GM19025 (cell line): Measurements from ENCODE around the gene SLC9A9.

Experiments used
- ATAC-seq: cut with Tn5 transposase; IDR thresholded peaks from one replicate; pipeline ENCODE4 v1.9.1; 2021; ENCODE audit warnings: mild to moderate bottlenecking, low read depth, moderate library complexity; ENCODE audit not compliant: unreplicated experiment

SLC9A9 gene

DNA sequence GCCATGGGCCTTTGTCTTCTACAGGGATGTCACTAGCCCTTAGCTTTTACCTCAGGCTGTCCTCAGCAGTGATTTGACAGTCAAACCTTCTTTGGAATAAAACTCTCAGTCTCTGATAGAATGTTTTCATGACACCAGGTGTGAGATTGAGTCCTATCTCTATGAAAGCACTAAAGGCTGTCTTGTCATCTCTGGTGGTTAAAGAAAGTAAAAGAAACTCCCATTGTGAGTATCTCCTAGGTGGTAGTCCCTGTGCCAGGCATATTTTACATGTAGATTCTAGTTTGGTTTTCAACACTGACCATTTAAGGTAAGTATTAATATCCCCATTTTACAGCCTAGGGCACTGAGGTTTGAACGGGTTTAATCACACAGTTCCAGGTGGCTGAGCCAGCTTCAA, 368.5 kb downstream of the SLC9A9 start:
- ATAC-seq: no peak

DNA sequence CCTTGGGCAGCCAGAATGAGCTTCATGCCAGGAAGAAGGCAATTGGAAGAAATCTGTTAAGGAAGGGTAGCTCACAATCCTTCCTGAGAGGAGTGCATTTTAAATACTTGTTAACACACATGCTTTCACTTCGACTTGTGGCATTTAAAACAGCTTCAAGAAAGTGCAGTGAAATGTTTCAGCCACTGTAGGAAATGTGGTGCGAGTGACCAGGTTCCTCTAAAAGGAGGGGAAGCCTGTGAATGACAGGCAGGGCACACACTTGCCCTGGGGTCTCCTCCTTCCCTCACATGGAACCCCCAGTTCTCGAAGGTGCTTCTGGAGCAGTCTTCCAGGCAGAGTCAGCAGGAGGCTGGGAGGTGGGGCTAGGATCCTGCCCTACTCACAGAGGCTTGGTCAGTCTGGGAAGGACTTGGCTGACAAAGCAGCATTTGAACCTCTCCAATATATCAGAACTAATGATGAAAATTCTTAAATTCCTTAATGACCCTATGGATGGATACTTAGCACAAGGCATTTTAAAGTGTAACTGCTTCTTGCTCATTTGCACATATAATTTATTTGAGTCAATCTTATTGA, 370.1 kb downstream of the SLC9A9 start:
- no peak for ATAC-seq

DNA sequence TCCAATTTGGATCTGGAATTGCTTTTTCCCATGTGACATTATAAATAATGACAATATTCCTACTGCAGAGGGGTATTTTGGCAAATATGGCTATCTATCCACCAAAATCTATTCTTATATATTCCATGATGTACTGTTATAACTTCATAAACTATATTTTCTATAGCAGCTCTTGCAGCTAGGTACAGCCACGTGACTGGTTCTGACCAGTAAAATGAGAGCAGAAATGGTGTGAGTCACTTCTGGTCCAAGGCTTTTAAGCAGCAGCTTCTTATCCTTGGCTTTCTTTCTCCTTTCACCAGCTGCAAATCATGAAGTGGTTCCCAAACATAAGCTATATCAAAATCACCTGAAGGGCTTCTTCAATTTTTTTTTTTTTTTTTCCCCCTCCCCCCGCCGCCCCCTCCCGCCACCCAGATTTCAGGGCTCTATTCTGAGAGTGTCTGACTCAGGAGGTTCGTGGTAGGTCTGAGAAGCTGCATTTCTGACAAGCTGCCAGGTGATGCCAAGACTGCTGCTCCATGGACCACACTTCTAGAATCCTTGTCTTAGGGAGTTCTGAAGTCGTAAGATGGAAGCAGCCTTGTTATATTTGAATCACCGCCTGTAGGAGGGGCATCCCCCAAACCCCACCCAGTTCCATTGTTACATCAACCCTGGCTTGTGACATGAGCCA, 371.2 kb downstream of the SLC9A9 start:
- ATAC-seq: no peak

DNA sequence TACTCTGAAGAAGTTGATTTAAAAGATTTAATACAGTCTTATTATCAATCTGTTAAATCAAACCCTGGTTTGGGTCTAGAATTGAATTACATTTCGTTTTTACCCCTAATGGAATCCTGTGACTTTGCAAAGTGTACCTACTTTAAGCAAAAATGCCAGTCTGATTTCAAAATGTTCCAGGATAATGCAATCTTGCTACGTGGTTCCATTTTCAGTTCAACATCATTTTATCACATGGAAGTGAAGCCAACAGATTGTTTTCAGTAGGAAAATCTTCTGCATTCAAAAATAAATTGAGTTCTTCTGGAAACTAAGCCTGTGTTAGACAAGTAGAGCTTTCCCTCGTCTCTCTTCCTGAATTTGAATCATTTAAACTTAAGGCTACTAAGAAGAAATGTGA, 372.3 kb downstream of the SLC9A9 start:
- no peak for ATAC-seq

DNA sequence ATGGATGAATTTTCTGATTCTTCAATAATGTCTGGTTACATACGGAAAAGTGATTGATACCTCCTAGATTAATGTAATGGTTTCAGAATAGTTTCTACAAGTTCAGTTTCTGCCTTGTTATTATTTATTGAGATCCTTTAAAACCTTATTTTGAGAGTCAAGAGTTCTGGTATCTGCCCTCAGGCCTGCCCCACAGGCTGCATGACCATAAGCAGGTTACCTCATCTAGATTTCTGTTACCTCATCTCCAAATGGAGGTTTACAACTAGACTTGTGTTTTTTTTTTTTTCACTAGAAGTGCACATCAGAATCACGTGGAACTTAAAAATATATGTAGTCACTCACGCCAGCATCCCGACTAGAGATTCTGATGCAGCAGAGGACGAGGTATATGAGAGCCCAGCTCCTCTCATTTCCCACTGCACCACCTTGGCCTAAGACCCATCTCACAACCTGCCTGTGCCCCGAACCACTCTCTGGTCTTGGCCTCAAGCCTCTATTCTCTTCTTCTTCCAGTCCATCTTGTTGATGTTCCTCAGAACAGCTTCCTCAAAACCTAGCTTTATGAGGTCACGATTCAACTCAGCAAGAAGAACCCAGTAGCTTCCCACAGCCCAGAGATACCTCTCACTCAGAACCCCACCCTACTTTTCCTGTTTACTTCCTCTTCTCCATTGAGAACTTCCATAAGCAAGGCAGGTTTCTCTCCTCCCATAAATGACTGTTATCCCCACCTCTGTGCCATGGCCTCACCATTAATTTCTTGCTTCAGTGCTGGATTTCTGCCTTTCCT, 375.3 kb downstream of the SLC9A9 start:
- no peak for ATAC-seq

DNA sequence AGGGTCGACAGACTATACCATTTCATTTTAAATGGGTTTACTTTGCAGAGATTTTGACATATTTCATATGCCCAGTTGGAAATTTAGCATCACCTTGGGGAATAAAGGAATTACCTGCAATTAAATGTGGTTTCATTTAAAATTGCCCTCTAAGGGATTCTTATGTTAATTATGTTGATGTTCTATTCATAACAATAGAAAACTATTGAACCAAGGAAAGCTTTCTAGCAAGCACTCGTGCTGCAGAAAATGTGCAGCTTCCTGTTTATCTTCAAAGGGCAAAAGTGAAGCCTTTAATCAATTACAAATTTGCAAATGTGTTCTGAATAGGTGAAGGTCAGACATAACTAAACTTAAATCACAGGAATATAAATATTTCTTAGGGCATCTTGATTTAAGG, 376.6 kb downstream of the SLC9A9 start:
- ATAC-seq: no peak

DNA sequence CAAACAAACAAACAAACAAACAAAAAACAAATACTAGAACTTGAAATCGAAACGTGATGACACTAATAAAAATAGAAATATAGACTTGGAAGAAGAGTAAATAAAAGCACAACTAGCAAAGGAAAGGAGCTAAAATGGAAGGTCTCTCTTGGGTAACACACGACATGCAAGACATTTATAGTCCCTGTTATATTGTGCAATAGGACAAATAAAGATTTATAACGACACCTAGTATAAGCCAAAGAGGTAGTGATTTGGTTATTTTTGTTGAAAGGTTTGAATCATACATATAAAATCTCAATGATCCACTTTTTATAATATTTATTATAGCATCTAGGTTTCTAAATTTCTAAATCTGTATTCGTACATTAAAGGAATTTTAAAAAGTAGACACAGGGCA, 379.1 kb downstream of the SLC9A9 start:
- no peak for ATAC-seq

DNA sequence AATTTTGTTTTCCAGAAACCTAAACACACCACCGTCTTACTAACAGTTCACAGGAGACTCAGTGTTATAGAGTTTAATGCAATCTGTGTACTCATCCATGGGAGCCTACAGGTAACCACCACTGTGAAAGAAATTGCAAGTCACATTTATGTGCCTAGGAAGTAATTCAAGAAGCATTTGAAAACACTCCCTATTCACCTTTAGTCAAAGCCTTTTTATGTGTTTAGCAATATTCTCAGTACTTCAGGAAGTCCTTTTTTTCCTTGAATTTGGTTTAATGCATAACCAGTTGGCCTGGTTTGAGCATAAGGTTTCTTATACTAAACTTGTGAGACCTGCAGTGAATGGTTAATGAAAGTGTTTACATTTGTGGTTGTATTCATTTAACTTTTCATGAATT, 382.6 kb downstream of the SLC9A9 start:
- ATAC-seq: no peak

DNA sequence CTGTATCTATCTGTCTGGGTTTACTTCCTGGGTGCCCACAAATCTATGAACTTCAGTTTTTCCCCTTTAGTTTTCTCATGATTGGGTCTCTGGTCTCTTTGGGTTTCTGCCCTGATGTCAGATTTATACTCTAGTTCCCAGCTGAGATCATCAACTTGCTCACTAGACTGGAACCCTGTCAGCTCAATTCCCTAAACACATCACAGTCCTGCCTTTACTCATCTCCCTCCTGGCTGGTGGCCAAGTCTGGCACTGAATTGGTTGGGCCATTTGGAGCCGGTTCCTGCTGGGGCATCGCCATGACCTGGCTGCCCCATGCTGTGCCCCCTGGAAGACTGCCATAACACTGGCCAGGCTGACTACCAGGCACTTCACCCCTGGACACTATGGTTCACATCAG, 383.4 kb downstream of the SLC9A9 start:
- no peak for ATAC-seq

DNA sequence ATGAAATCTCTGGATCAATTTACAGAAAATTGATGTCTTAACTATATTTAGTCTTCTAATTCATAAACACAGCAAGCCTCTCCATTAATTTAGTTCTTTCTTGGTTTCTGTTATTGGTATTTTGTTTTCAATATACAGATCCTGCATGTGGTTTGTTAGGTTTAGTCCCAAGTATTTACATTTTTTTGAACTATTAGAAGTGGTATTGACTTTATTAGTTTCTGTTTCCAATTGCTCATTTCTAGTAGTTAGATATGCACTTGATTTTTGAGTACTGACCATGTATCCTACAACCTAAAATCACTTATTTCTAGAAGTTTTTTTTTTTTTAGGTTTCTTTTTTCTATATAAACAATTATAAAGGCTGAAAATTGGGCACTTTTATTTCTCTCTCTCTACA, 392.8 kb downstream of the SLC9A9 start:
- ATAC-seq: no peak

DNA sequence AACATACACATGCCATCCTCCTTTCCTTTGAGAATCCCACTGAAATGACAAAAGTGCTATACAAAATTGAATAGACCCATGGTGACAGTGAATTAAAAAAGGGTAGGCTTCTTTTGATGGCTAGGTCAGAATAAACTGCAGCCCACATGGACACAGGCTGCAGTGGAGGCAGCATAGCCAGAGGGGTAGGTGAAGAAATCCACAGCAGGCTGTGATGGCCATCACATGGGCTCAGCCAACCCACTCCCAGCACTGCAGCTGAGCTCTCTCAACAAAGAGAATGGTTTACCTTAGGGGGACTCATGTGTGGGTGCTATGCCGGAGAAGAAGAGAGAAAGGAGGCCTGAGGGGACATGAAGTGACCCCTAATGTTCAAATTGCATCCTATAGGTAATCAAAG, 397.6 kb downstream of the SLC9A9 start:
- ATAC-seq: no peak

DNA sequence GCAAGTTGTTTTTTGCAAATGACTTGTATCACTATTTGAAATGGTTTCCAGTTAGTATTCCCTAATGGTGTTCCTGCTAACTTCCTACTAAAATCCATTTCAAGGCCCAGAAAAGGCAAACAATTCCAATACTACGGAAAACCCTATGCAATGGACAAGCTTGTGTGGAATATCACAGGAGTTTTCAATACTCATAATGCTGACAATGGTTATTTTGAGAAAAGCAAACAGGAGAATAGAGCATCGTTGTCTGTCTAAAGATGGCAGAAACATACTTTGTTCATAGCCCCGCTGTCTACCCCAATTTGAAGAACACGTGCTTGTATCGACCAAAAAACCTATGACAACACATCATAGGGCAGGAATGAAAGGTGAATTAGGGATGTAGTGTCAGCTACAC, 400.8 kb downstream of the SLC9A9 start:
- no peak for ATAC-seq

DNA sequence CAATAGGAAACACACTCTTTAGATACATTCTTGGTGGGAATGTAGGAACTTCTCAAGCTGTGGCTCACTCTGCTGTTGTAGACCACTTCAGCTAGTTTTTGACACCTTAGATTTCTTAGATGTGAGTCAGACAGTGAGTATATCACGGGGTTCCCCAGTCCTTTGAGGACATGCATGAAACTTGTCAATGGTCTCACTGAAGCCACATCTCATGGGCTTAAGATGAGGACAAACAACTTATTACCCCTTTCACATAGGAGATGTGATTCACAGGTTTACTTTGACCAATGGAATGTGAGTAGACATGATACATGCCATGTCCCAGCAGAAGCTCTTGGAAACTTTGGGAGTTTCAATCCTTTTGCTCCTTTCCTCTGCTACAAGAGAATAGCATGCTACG, 403.1 kb downstream of the SLC9A9 start:
- peak; percentile 79 for ATAC-seq

DNA sequence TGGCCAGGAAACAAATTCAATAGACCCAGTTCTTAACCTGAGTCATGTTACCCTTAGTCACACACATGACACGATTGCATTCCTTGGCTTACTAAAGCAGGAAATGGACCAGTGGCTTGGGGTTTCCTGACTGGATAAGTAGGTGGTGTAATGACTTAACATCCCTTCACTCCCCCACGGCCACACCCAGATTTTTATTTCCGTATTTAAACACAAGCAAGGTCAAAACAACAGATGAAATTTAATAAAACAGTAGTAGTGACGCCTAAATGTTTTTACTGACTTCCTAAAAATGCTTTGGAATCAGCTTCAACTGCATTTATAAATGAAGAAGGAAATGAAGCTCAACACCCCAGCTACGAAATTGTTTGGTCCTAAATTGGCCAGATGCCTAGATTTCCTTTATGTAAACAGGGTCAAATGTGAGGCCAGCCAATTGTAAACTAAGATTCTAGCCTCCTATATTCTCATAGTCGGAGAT, 404.4 kb downstream of the SLC9A9 start:
- ATAC-seq: no peak

DNA sequence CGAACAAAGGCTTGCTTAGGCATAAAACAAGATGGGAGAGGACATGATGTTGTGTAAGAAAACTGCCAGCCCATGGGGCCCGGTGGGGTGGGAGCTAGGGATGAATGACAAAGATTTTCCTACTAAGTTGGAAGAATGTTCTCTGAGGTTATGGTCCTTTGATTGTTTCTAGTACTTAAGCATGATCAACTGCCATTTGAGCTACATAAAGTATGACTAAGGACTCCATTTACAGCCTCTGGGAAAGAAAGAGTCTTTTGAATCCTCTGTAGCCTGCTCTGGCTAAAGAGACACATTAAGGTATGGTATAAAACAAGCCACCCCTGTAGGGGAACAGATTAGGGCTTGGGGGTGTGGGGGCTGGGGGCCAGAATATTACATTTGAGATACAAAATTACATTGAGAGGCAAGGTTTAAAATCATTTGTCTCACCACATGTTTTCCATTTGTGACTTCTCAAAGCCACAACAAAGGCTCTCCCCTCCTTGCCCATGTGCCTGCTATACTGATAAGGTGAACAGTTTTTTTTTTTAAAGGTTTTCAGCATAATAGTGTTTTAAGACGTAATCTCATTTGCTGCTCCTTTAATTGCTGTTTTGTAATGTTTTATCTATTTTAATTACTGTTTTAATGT, 405.3 kb downstream of the SLC9A9 start:
- ATAC-seq: no peak

DNA sequence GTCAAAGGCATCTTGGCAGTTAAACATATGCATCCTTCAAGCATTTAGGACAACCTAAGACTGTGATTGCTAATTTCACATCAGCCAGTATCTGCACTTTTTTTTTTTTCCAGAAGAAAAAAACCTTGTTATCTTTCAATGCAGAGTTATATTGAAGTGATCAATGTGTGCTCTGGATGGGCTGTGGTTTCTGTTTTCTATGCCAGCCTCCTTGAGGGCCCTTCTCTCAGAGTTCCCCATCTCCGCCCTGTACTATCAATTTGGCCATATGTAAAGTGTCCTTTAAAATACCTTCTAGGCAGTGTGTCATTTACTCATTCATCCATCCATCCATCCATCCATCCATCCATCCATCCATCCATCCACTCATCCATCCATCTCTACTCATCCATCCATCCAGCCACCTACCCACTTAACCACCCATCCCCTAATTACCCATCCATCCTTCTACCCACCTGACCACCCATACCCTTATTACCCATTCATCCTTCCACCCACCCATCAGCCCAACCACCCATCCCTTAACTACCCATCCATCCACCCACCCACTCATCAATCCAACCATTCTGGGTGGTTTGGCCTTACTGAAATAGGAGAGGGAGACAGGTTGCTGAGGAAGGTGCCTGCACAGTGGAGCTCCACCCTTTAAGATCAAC, 406.6 kb downstream of the SLC9A9 start:
- no peak for ATAC-seq

DNA sequence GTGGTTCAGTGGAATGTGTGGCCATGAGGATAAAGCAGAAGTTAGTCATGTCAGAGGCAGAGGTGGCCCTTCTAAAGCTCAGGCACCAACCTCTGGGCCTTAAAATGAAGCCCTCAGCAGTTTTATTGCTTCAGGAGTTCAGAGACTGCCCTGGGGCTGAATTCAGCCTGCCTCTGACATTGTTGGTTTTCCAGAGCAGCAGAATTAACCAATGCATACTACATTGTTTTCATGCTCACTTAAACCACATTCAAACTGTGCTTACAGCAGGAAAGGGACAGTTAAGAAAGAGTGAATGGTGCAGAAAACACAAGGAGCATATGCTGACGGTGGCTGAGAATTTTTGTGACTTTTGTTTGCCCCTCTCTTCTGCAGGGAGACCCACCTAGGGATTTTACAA, 408.5 kb downstream of the SLC9A9 start:
- ATAC-seq: no peak

DNA sequence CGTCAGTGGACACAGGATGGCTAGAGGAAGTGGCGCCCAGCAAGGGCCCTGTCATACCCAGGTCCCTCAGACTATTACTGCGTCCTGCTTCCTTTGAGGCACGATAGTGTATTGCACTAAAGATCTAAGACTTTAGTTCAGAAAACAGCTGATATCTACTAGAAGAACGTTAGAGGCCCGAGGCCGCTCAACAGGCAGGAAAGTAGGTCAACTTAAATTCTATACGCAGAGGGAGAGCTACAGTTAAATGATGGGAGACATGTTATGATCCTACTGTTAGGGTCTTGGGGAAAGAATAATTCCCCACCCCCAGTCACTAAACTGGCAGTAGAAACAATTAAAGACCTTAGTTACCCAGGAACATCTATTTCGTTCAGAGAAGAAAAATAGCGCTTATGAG, 410.9 kb downstream of the SLC9A9 start:
- no peak for ATAC-seq

DNA sequence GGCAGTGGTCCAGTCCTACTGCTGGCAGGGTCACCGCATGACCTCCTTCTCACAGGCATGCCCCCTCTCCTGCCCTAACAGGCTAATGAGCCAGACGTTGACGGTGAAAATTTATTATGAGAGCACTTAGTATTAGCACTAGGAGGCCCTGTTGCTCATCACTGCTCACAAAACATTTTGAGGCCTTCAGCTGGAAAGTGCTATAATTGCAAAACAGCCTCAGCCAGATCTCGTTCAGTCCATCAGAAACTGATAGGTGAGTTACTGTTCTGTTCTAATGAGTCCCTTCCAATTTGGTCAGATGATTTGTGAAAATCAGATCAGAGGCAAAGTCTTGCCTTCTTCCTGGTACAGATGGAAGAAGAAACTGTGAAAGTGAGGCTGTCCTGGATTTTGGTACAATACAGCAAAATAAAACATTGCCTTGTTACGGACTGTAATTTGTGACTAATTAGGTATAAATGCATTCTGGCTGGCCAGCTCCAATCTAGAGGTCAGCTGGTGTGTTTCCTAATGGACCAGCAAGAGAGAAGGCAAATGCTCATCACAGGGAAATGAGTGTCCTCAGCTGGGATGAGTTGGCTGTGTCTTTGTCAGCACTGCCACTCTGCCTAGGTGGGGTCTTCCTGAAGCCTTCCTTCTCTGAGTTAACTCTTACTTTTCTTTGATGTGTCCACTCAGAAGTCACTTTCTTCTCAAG, 411.9 kb downstream of the SLC9A9 start:
- no peak for ATAC-seq

DNA sequence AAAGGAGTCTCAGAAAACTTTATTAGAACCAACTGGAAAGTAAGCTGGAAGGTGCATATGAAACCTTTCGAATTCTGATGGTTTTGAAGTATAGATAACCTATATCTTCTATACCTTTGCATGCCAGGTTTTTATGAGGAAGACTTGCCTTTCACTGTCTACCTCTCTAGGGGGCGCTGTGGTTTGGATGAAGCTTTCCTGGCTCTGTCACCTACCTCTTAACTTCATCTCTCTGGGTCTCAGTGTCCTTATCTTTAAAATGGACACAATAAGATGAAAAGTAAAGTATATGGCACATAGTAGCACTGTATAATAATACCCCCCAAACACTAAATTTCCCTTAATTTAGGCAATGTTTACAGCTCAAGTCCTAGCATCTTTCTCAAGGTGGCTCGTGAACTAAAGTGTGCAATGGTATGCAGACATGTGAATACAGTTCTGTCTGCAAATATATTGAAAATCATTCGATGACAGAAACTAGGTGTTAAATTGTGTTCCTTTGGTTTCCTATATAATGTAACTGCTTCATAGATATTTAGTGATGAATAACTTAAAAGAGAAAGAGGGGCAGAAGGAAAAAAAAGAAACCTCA, 414.4 kb downstream of the SLC9A9 start:
- no peak for ATAC-seq
